ENCODE results near the gene SYNPO2. TPM values are rescaled to one million over a fixed set of nuclear protein-coding genes. Genes with fewer than 3 reads are reported as not detected.
"Not testable (repeated sequence)": the region's sequence is repeated elsewhere in the genome, so short reads cannot be mapped to it uniquely, and the experiment has no call there.

SYNPO2 gene
- total RNA-seq, 1 donor from 2014 or later = 0.09 TPM

- Histone ChIP-seq H4K20me1 (ENCODE audit: low read depth) (no peaks in the 10 kb centered on the region), H3K9ac (no peak overlapping the region), H2AFZ (replicated peaks) (no peak overlapping the region), H3K79me2 (ENCODE audit: low read depth) (no peaks in the 10 kb centered on the region), H3K36me3 (no peaks in the 10 kb centered on the region), H3K4me3 (no peak overlapping the region), H3K27me3 (no peaks in the 10 kb centered on the region), H3K9me3 (ENCODE audit: low read depth) (no peaks in the 10 kb centered on the region), H3K27ac (no peak overlapping the region), H3F3A (ENCODE audit: low read depth) (peaks cover 1% of the 10 kb centered on the region), H3K4me1 (peaks cover 1% of the 10 kb centered on the region), H3K4me2 (no peak overlapping the region)
- DNase-seq (ENCODE audit: low spot score) = no peak
- H3K4me3 Mint-ChIP-seq = no peak overlapping the region
- no peaks in the 10 kb centered on the region for H3K36me3 Mint-ChIP-seq
- TF ChIP-seq EZH2 (IDR thresholded peaks at IDR 0.05) = no peak
- no peak for TF ChIP-seq EZH2phosphoT487 (IDR thresholded peaks at IDR 0.05)
- TF ChIP-seq, protein P1, sequence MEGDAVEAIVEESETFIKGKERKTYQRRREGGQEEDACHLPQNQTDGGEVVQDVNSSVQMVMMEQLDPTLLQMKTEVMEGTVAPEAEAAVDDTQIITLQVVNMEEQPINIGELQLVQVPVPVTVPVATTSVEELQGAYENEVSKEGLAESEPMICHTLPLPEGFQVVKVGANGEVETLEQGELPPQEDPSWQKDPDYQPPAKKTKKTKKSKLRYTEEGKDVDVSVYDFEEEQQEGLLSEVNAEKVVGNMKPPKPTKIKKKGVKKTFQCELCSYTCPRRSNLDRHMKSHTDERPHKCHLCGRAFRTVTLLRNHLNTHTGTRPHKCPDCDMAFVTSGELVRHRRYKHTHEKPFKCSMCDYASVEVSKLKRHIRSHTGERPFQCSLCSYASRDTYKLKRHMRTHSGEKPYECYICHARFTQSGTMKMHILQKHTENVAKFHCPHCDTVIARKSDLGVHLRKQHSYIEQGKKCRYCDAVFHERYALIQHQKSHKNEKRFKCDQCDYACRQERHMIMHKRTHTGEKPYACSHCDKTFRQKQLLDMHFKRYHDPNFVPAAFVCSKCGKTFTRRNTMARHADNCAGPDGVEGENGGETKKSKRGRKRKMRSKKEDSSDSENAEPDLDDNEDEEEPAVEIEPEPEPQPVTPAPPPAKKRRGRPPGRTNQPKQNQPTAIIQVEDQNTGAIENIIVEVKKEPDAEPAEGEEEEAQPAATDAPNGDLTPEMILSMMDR (IDR thresholded peaks at IDR 0.05) = no peak
- H3K27me3 Mint-ChIP-seq (ENCODE audit: insufficient read depth, low read depth) = peaks cover under 1% of the 10 kb centered on the region
- H3K27ac Mint-ChIP-seq = no peak overlapping the region
- H3K9me3 Mint-ChIP-seq = no peaks in the 10 kb centered on the region
- H3K4me1 Mint-ChIP-seq = peaks cover 6% of the 10 kb centered on the region
These were observed 157.6 kb downstream of the SYNPO2 start for GRCh38 chr4:119046263-119046662.

- H3K79me2 ChIP-seq (ENCODE audit: low read depth); H3K4me1 ChIP-seq; H3K4me2 ChIP-seq; H3K9me3 ChIP-seq (ENCODE audit: low read depth); H3K27me3 Mint-ChIP-seq (ENCODE audit: insufficient read depth, low read depth); H3K36me3 Mint-ChIP-seq; H3K36me3 ChIP-seq; H3K9ac ChIP-seq; H3K27ac ChIP-seq; H3K9me3 Mint-ChIP-seq; H3K4me1 Mint-ChIP-seq; H4K20me1 ChIP-seq (ENCODE audit: low read depth); DNase-seq (ENCODE audit: low spot score); H3K4me3 Mint-ChIP-seq; H2AFZ ChIP-seq (replicated peaks); H3K27ac Mint-ChIP-seq; H3K4me3 ChIP-seq; H3K27me3 ChIP-seq; H3F3A ChIP-seq (ENCODE audit: low read depth): not testable (repeated sequence)
These were observed 158.4 kb downstream of the SYNPO2 start for GRCh38 chr4:119047059-119047458.

DNA sequence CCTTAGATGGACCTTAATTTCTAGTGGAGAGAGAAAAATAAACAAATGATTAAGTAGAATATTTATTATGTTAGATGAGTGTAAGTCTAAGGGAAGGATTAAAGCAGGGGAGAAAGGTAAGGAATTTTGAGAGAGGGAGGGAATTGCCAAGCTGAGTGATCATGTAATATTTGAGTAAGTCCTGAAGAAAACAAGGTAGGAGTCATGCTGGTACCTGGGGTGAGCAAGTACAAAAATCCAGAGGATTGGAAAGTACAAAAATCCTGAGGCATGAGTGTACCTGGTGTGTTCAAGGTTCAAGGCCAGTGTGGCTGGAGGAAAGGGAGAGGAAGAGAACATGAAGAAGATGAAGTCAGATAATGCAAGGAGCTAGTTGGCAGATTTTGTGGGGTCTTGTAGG is 159.8 kb downstream of the SYNPO2 start:
- Mint-ChIP-seq H3K27ac (no peak overlapping the region), H3K4me3 (no peak overlapping the region), H3K9me3 (no peaks in the 10 kb centered on the region), H3K4me1 (peaks cover 6% of the 10 kb centered on the region), H3K36me3 (no peaks in the 10 kb centered on the region), H3K27me3 (ENCODE audit: insufficient read depth, low read depth) (peaks cover 2% of the 10 kb centered on the region)
- TF ChIP-seq EZH2 (IDR thresholded peaks at IDR 0.05) = no peak
- TF ChIP-seq EZH2phosphoT487 (IDR thresholded peaks at IDR 0.05) = no peak
- TF ChIP-seq, protein P1 (IDR thresholded peaks at IDR 0.05) = no peak
- DNase-seq (ENCODE audit: low spot score) = no peak
- H3K36me3 ChIP-seq = no peaks in the 10 kb centered on the region
- no peak overlapping the region for H3K4me3 ChIP-seq
- no peaks in the 10 kb centered on the region for H3K4me1 ChIP-seq
- H3K27ac ChIP-seq = no peak overlapping the region
- H4K20me1 ChIP-seq (ENCODE audit: low read depth) = no peaks in the 10 kb centered on the region
- H3K9me3 ChIP-seq (ENCODE audit: low read depth) = no peaks in the 10 kb centered on the region
- no peak overlapping the region for H2AFZ ChIP-seq (replicated peaks)
- no peak overlapping the region for H3K4me2 ChIP-seq
- no peak overlapping the region for H3K9ac ChIP-seq
- H3F3A ChIP-seq (ENCODE audit: low read depth) = no peaks in the 10 kb centered on the region
- H3K27me3 ChIP-seq = no peaks in the 10 kb centered on the region
- no peaks in the 10 kb centered on the region for H3K79me2 ChIP-seq (ENCODE audit: low read depth)

DNA sequence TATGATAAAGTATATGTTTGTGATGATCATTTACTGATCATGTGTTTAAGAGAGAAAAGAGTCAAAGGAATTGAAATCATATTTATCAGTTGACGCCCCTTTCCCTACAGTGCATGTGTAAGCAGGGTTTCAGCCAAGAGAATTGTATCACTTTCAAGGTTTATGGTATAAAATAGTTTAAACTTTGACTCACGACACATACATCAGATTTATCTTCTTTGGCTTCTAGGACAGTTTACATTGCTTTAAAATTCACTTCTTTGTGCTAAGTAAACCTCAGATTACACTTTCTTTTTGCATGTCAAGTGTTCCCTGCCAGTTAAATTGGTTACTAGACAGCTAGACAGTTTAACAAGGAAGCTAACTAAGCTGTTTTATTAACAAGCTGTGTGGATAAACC is 160.7 kb downstream of the SYNPO2 start:
- no peaks in the 10 kb centered on the region for H3K36me3 ChIP-seq
- Mint-ChIP-seq H3K36me3 (no peaks in the 10 kb centered on the region), H3K4me3 (no peak overlapping the region), H3K27ac (no peak overlapping the region), H3K9me3 (no peaks in the 10 kb centered on the region), H3K27me3 (ENCODE audit: insufficient read depth, low read depth) (peaks cover 2% of the 10 kb centered on the region), H3K4me1 (peaks cover 6% of the 10 kb centered on the region)
- H4K20me1 ChIP-seq (ENCODE audit: low read depth) = no peaks in the 10 kb centered on the region
- no peak overlapping the region for H3K4me2 ChIP-seq
- H3K27me3 ChIP-seq = no peaks in the 10 kb centered on the region
- no peak overlapping the region for H2AFZ ChIP-seq (replicated peaks)
- H3K4me1 ChIP-seq = no peaks in the 10 kb centered on the region
- H3K9ac ChIP-seq = no peak overlapping the region
- no peaks in the 10 kb centered on the region for H3K79me2 ChIP-seq (ENCODE audit: low read depth)
- no peak overlapping the region for H3K27ac ChIP-seq
- no peaks in the 10 kb centered on the region for H3K9me3 ChIP-seq (ENCODE audit: low read depth)
- H3K4me3 ChIP-seq = no peak overlapping the region
- no peaks in the 10 kb centered on the region for H3F3A ChIP-seq (ENCODE audit: low read depth)
- no peak for DNase-seq (ENCODE audit: low spot score)
- no peak for TF ChIP-seq EZH2phosphoT487 (IDR thresholded peaks at IDR 0.05)
- TF ChIP-seq, protein P1 (IDR thresholded peaks at IDR 0.05) = no peak
- TF ChIP-seq EZH2 (IDR thresholded peaks at IDR 0.05) = no peak
